Measurements from ENCODE around the gene PRB2. TPM values are rescaled to one million over a fixed set of nuclear protein-coding genes. Genes with fewer than 3 reads are reported as not detected.

Gene PRB2
- total RNA-seq, 3 donors from 2014 or later, result not detected

GRCh38 chr12:11348439-11348838, 46.9 kb downstream of the PRB2 start:
- Histone ChIP-seq H3K27ac (no peak overlapping the region), H3K36me3 (no peaks in the 10 kb centered on the region), H3K27me3 (no peaks in the 10 kb centered on the region), H3K4me3 (no peak overlapping the region), H3K9me3 (no peaks in the 10 kb centered on the region), H3K4me1 (no peaks in the 10 kb centered on the region)
- no peak for DNase-seq (ENCODE audit: low spot score in 2 of 2)
- intact Hi-C loops (cut with DNase I; ENCODE audit: low total_unique reads), result no loop called here
- TF ChIP-seq POLR2A (IDR thresholded peaks at IDR 0.05) (no peak), POLR2AphosphoS5 (IDR thresholded peaks at IDR 0.05) (no peak), CTCF (IDR thresholded peaks at IDR 0.05) (no peak)

- Histone ChIP-seq H3K4me3 (no peak overlapping the region), H3K9me3 (no peaks in the 10 kb centered on the region), H3K4me1 (no peaks in the 10 kb centered on the region), H3K27ac (no peak overlapping the region), H3K27me3 (no peaks in the 10 kb centered on the region), H3K36me3 (no peaks in the 10 kb centered on the region)
- TF ChIP-seq POLR2AphosphoS5 (IDR thresholded peaks at IDR 0.05), result no peak
- TF ChIP-seq CTCF (IDR thresholded peaks at IDR 0.05), result peak in 1 of 3 donors; percentile 9
- TF ChIP-seq POLR2A (IDR thresholded peaks at IDR 0.05), result no peak
- no peak for DNase-seq (ENCODE audit: low spot score in 2 of 2)
- intact Hi-C loops (cut with DNase I; ENCODE audit: low total_unique reads), result no loop called here
Measured at GRCh38 chr12:11347810-11348209, 47.6 kb downstream of the PRB2 start.

- Histone ChIP-seq H3K36me3 (no peaks in the 10 kb centered on the region), H3K4me3 (no peak overlapping the region), H3K27ac (no peak overlapping the region), H3K9me3 (no peaks in the 10 kb centered on the region), H3K4me1 (no peaks in the 10 kb centered on the region), H3K27me3 (no peaks in the 10 kb centered on the region)
- intact Hi-C loops (cut with DNase I; ENCODE audit: low total_unique reads), result no loop called here
- no peak for TF ChIP-seq POLR2AphosphoS5 (IDR thresholded peaks at IDR 0.05)
- no peak for TF ChIP-seq CTCF (IDR thresholded peaks at IDR 0.05)
- no peak for TF ChIP-seq POLR2A (IDR thresholded peaks at IDR 0.05)
- no peak for DNase-seq (ENCODE audit: low spot score in 2 of 2)
Measured at GRCh38 chr12:11344500-11344899, 50.9 kb downstream of the PRB2 start.

Other genes with a start within 250 kb of the PRB2 start
- 1 to 10 TPM; 6.4 to 6.6 (median 6.4) TPM for gene SMIM10L1, start 224.4 kb downstream of the PRB2 start, total RNA-seq
- not detected for gene TAS2R42, start 208.6 kb downstream of the PRB2 start, total RNA-seq
- not detected for gene PRB3, start 125.9 kb downstream of the PRB2 start, total RNA-seq
- gene PRB4, start 85.1 kb downstream of the PRB2 start, total RNA-seq, result not detected